GM23338 (cell line): ENCODE measurements around the gene SLC41A3. TPM values are rescaled to one million over a fixed set of nuclear protein-coding genes. Genes with fewer than 3 reads are reported as not detected.

ENCODE experiments used
- ATAC-seq: fragments of 200-7000 bp; cut with Tn5 transposase; 3 replicates; pipeline ENCODE4 v1.9.1; 2020
- DNase-seq: peaks from one replicate; pipeline ENCODE4 v3.0.0-alpha.2; 2015; ENCODE audit warnings: low spot score
- H2AFZ ChIP-seq: fragments of 200-600 bp; sonication (generic); 2 replicates; pipeline ENCODE4 v1.8.0; 2016; ENCODE audit warnings: antibody characterized with exemption, mild to moderate bottlenecking, moderate library complexity
- H3F3A ChIP-seq: fragments of 200-600 bp; sonication (generic); replicated peaks from 2 replicates; pipeline ENCODE4 v1.8.0; 2017; ENCODE audit warnings: antibody characterized with exemption, mixed run types, low read depth
- H3K27ac ChIP-seq: fragments of 200-600 bp; sonication (generic); 2 replicates; pipeline ENCODE4 v1.6.1; 2016; ENCODE audit warnings: low read depth
- H3K27me3 ChIP-seq: fragments of 200-600 bp; sonication (generic); 2 replicates; pipeline ENCODE4 v1.8.0; 2016; ENCODE audit warnings: mild to moderate bottlenecking, mixed run types, moderate library complexity; ENCODE audit not compliant: insufficient read depth
- H3K36me3 ChIP-seq: fragments of 200-600 bp; sonication (generic); 2 replicates; pipeline ENCODE4 v1.8.0; 2016; ENCODE audit warnings: mild to moderate bottlenecking; ENCODE audit not compliant: insufficient read depth
- H3K4me1 ChIP-seq: fragments of 200-600 bp; sonication (generic); 2 replicates; pipeline ENCODE4 v1.8.0; 2016; ENCODE audit warnings: mild to moderate bottlenecking, moderate library complexity; ENCODE audit not compliant: insufficient read depth
- H3K4me2 ChIP-seq: fragments of 200-600 bp; sonication (generic); 2 replicates; pipeline ENCODE4 v1.7.1; 2017; ENCODE audit warnings: mixed run types
- H3K4me3 ChIP-seq: fragments of 200-600 bp; sonication (generic); 2 replicates; pipeline ENCODE4 v1.6.1; 2016; ENCODE audit warnings: mixed run types
- H3K79me2 ChIP-seq: fragments of 200-600 bp; sonication (generic); replicated peaks from 2 replicates; pipeline ENCODE4 v1.8.0; 2017; ENCODE audit warnings: mild to moderate bottlenecking; ENCODE audit not compliant: insufficient read depth
- H3K9me2 ChIP-seq: fragments of 200-600 bp; sonication (generic); 2 replicates; pipeline ENCODE4 v1.8.0; 2017; ENCODE audit not compliant: insufficient read depth
- H4K20me1 ChIP-seq: fragments of 200-600 bp; sonication (generic); replicated peaks from 2 replicates; pipeline ENCODE4 v1.8.0; 2017; ENCODE audit warnings: mild to moderate bottlenecking; ENCODE audit not compliant: insufficient read depth
- H3K27ac Mint-ChIP-seq: 2 replicates; pipeline ENCODE4 v1.8.0; 2020; ENCODE audit warnings: inconsistent platforms, mild to moderate bottlenecking, moderate library complexity, mixed read lengths
- H3K27me3 Mint-ChIP-seq: 3 replicates; pipeline ENCODE4 v1.8.0; 2022; ENCODE audit warnings: low read depth, mild to moderate bottlenecking, moderate library complexity, mixed read lengths, inconsistent platforms; ENCODE audit not compliant: insufficient read depth, poor library complexity
- H3K36me3 Mint-ChIP-seq: 3 replicates; pipeline ENCODE4 v1.8.0; 2021; ENCODE audit warnings: low read depth, mild to moderate bottlenecking, inconsistent platforms, moderate library complexity, mixed read lengths
- H3K4me1 Mint-ChIP-seq: 3 replicates; pipeline ENCODE4 v1.8.0; 2020; ENCODE audit warnings: mild to moderate bottlenecking, inconsistent platforms, mixed read lengths
- H3K4me3 Mint-ChIP-seq: 3 replicates; pipeline ENCODE4 v1.8.0; 2021; ENCODE audit warnings: moderate library complexity, mild to moderate bottlenecking, inconsistent platforms, mixed read lengths
- H3K9me3 Mint-ChIP-seq: 3 replicates; pipeline ENCODE4 v1.8.0; 2020; ENCODE audit warnings: moderate library complexity, mild to moderate bottlenecking, inconsistent platforms, mixed read lengths
- CREB1 ChIP-seq: fragments of 250-450 bp; sonication (Bioruptor Pico); IDR thresholded peaks from 2 replicates; pipeline ENCODE4 v1.5.0; 2020; ENCODE audit warnings: low read depth, mild to moderate bottlenecking, moderate library complexity
- EZH2 ChIP-seq: fragments of 200-600 bp; sonication (generic); IDR thresholded peaks from one replicate; pipeline ENCODE4 v1.8.0; 2017; ENCODE audit warnings: antibody characterized with exemption, mild to moderate bottlenecking, low read depth; ENCODE audit not compliant: unreplicated experiment
- JUNB ChIP-seq: IDR thresholded peaks from one replicate; pipeline ENCODE4 v1.6.1; 2016; ENCODE audit warnings: antibody characterized with exemption; ENCODE audit not compliant: unreplicated experiment
- STAT1 ChIP-seq: IDR thresholded peaks from one replicate; pipeline ENCODE4 v1.6.1; 2016; ENCODE audit warnings: antibody characterized with exemption; ENCODE audit not compliant: unreplicated experiment
- polyA plus RNA-seq: library from polyadenylated mRNA; unstranded; fragments of >200 nt; fragmentation: Nextera tagmentation; extraction: Ambion mirVana; gene quantifications from 2 replicates; pipeline ENCODE4 v1.2.1, GENCODE V29; 2016
- total RNA-seq: library from RNA; depleted of rRNA; stranded (reverse); fragments of >200 nt; shearing (Covaris generic); gene quantifications from 2 replicates; pipeline ENCODE4 v1.2.3, GENCODE V29; 2014
- TF ChIP-seq, protein P1 (sequence below): fragments of 250-450 bp; sonication (Bioruptor Pico); IDR thresholded peaks from 2 replicates; pipeline ENCODE4 v1.5.0; 2020; ENCODE audit warnings: mild to moderate bottlenecking, moderate library complexity
- TF ChIP-seq, protein P2 (sequence below), 2 experiments: fragments of 200-600 bp in 1 of 2; sonication (generic) in 1 of 2; conservative IDR thresholded peaks; 2 replicates each; pipeline versions ENCODE4 v1.5.1 to v1.6.1; 2016 to 2017; ENCODE audit warnings: antibody characterized with exemption in 2 of 2, low read depth in 2 of 2, mild to moderate bottlenecking in 2 of 2, moderate library complexity in 1 of 2
- TF ChIP-seq, protein P3 (sequence below): IDR thresholded peaks from one replicate; pipeline ENCODE4 v1.6.1; 2018; ENCODE audit warnings: antibody characterized with exemption; ENCODE audit not compliant: unreplicated experiment
- TF ChIP-seq, protein P4 (sequence below): IDR thresholded peaks from 2 replicates; pipeline ENCODE4 v1.6.1; 2016; ENCODE audit warnings: antibody characterized with exemption

SLC41A3 gene
- total and polyA plus RNA-seq, 2 experiments from 2014 or later: 12.1 to 29.8 TPM

DNA sequence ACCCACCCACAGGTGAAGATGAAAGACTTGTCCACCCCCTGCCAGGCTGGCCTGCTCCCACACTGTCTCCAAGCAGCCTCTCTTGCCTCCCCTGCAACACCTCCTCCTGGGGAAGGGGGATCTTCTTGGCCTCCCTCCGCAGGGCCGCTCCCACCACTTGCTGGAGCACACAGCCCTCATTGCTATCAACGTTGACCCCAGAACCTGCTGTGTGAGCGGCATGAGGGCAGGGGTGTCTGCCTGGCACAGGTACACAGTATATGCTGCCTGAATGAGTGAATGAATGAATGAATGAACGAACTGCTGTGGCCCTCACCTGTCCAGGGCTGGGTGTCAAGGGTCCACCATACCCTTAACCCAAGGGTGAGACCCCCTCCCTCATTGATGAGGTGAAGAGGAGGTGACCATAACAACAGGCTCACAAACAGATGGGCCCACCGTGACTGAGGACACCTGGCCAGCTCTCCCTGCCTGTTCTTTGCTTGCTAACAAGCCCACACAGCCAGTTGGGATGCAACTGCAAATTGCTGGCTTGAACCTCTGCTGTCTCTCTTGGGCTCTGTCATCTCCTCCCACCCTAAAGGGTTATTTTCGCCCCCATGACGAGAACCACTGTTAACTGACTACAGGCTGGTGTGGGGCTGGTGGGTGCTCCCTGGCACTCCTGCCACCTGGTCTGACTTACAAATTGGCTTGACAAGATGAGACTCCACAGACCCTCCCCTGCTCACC is 22.5 kb downstream of the SLC41A3 start:
- DNase-seq (no peak), ATAC-seq (no peak)
- H3K4me1 ChIP-seq: no peaks in the 10 kb centered on the region
- H3F3A ChIP-seq: no peaks in the 10 kb centered on the region
- H3K27ac Mint-ChIP-seq: no peak overlapping the region
- H3K4me2 ChIP-seq: no peak overlapping the region
- no peak overlapping the region for H3K4me3 ChIP-seq
- H3K27me3 Mint-ChIP-seq: peaks cover 3% of the 10 kb centered on the region
- no peaks in the 10 kb centered on the region for H3K36me3 ChIP-seq
- H3K4me1 Mint-ChIP-seq: peaks cover 10% of the 10 kb centered on the region
- no peaks in the 10 kb centered on the region for H4K20me1 ChIP-seq
- TF ChIP-seq, protein P1, sequence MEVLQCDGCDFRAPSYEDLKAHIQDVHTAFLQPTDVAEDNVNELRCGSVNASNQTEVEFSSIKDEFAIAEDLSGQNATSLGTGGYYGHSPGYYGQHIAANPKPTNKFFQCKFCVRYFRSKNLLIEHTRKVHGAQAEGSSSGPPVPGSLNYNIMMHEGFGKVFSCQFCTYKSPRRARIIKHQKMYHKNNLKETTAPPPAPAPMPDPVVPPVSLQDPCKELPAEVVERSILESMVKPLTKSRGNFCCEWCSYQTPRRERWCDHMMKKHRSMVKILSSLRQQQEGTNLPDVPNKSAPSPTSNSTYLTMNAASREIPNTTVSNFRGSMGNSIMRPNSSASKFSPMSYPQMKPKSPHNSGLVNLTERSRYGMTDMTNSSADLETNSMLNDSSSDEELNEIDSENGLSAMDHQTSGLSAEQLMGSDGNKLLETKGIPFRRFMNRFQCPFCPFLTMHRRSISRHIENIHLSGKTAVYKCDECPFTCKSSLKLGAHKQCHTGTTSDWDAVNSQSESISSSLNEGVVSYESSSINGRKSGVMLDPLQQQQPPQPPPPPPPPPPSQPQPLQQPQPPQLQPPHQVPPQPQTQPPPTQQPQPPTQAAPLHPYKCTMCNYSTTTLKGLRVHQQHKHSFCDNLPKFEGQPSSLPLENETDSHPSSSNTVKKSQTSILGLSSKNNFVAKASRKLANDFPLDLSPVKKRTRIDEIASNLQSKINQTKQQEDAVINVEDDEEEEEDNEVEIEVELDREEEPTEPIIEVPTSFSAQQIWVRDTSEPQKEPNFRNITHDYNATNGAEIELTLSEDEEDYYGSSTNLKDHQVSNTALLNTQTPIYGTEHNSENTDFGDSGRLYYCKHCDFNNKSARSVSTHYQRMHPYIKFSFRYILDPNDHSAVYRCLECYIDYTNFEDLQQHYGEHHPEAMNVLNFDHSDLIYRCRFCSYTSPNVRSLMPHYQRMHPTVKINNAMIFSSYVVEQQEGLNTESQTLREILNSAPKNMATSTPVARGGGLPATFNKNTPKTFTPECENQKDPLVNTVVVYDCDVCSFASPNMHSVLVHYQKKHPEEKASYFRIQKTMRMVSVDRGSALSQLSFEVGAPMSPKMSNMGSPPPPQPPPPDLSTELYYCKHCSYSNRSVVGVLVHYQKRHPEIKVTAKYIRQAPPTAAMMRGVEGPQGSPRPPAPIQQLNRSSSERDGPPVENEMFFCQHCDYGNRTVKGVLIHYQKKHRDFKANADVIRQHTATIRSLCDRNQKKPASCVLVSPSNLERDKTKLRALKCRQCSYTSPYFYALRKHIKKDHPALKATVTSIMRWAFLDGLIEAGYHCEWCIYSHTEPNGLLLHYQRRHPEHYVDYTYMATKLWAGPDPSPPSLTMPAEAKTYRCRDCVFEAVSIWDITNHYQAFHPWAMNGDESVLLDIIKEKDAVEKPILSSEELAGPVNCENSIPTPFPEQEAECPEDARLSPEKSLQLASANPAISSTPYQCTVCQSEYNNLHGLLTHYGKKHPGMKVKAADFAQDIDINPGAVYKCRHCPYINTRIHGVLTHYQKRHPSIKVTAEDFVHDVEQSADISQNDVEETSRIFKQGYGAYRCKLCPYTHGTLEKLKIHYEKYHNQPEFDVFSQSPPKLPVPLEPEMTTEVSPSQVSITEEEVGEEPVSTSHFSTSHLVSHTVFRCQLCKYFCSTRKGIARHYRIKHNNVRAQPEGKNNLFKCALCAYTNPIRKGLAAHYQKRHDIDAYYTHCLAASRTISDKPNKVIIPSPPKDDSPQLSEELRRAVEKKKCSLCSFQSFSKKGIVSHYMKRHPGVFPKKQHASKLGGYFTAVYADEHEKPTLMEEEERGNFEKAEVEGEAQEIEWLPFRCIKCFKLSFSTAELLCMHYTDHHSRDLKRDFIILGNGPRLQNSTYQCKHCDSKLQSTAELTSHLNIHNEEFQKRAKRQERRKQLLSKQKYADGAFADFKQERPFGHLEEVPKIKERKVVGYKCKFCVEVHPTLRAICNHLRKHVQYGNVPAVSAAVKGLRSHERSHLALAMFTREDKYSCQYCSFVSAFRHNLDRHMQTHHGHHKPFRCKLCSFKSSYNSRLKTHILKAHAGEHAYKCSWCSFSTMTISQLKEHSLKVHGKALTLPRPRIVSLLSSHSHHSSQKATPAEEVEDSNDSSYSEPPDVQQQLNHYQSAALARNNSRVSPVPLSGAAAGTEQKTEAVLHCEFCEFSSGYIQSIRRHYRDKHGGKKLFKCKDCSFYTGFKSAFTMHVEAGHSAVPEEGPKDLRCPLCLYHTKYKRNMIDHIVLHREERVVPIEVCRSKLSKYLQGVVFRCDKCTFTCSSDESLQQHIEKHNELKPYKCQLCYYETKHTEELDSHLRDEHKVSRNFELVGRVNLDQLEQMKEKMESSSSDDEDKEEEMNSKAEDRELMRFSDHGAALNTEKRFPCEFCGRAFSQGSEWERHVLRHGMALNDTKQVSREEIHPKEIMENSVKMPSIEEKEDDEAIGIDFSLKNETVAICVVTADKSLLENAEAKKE: no peak
- TF ChIP-seq, protein P2, sequence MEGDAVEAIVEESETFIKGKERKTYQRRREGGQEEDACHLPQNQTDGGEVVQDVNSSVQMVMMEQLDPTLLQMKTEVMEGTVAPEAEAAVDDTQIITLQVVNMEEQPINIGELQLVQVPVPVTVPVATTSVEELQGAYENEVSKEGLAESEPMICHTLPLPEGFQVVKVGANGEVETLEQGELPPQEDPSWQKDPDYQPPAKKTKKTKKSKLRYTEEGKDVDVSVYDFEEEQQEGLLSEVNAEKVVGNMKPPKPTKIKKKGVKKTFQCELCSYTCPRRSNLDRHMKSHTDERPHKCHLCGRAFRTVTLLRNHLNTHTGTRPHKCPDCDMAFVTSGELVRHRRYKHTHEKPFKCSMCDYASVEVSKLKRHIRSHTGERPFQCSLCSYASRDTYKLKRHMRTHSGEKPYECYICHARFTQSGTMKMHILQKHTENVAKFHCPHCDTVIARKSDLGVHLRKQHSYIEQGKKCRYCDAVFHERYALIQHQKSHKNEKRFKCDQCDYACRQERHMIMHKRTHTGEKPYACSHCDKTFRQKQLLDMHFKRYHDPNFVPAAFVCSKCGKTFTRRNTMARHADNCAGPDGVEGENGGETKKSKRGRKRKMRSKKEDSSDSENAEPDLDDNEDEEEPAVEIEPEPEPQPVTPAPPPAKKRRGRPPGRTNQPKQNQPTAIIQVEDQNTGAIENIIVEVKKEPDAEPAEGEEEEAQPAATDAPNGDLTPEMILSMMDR (conservative IDR thresholded peaks at IDR 0.05; ENCODE audit: low read depth in 2 of 2): no peak
- TF ChIP-seq, protein P3, sequence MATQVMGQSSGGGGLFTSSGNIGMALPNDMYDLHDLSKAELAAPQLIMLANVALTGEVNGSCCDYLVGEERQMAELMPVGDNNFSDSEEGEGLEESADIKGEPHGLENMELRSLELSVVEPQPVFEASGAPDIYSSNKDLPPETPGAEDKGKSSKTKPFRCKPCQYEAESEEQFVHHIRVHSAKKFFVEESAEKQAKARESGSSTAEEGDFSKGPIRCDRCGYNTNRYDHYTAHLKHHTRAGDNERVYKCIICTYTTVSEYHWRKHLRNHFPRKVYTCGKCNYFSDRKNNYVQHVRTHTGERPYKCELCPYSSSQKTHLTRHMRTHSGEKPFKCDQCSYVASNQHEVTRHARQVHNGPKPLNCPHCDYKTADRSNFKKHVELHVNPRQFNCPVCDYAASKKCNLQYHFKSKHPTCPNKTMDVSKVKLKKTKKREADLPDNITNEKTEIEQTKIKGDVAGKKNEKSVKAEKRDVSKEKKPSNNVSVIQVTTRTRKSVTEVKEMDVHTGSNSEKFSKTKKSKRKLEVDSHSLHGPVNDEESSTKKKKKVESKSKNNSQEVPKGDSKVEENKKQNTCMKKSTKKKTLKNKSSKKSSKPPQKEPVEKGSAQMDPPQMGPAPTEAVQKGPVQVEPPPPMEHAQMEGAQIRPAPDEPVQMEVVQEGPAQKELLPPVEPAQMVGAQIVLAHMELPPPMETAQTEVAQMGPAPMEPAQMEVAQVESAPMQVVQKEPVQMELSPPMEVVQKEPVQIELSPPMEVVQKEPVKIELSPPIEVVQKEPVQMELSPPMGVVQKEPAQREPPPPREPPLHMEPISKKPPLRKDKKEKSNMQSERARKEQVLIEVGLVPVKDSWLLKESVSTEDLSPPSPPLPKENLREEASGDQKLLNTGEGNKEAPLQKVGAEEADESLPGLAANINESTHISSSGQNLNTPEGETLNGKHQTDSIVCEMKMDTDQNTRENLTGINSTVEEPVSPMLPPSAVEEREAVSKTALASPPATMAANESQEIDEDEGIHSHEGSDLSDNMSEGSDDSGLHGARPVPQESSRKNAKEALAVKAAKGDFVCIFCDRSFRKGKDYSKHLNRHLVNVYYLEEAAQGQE: no peak
- TF ChIP-seq, protein P4, sequence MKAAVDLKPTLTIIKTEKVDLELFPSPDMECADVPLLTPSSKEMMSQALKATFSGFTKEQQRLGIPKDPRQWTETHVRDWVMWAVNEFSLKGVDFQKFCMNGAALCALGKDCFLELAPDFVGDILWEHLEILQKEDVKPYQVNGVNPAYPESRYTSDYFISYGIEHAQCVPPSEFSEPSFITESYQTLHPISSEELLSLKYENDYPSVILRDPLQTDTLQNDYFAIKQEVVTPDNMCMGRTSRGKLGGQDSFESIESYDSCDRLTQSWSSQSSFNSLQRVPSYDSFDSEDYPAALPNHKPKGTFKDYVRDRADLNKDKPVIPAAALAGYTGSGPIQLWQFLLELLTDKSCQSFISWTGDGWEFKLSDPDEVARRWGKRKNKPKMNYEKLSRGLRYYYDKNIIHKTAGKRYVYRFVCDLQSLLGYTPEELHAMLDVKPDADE: no peak
- TF ChIP-seq STAT1 (no peak), JUNB (no peak), CREB1 (CRISPR knock-in tag) (no peak), EZH2 (no peak)
- no peaks in the 10 kb centered on the region for H3K9me2 ChIP-seq
- H3K27ac ChIP-seq: no peak overlapping the region
- H3K36me3 Mint-ChIP-seq: no peaks in the 10 kb centered on the region; the same call in 2 of the 3 replicates
- no peaks in the 10 kb centered on the region for H3K27me3 ChIP-seq
- H2AFZ ChIP-seq: no peak overlapping the region
- H3K9me3 Mint-ChIP-seq: no peaks in the 10 kb centered on the region
- no peak overlapping the region for H3K4me3 Mint-ChIP-seq
- no peaks in the 10 kb centered on the region for H3K79me2 ChIP-seq
